ENCODE data around the gene SPTLC3. TPM values are rescaled to one million over a fixed set of nuclear protein-coding genes. Genes with fewer than 3 reads are reported as not detected.

SPTLC3 gene
- total RNA-seq, 1 donor from 2014 or later = 27.0 TPM

DNA sequence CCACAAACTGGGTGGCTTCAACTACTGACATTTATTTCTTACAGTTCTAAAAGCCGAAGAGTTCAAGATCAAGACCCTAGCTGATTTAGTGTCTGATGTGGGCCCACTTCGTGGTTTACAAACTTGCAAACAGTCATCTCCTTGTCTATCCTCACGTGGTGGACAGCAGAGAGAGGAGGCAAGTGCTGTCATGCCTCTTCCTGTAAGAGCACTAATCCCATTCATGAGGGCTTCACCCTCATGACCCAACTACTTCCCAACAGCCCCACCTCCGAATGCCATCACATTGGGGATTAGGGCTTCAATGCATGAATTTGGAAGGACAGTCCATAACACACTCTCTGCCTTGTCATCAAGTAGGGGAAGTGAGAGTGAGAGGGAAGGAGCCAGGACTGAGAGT is 196.7 kb downstream of the SPTLC3 start:
- Mint-ChIP-seq H3K27ac (no peak overlapping the region), H3K4me3 (no peak overlapping the region), H3K27me3 (ENCODE audit: low read depth) (peaks cover 3% of the 10 kb centered on the region), H3K4me1 (peaks cover 3% of the 10 kb centered on the region), H3K36me3 (no peaks in the 10 kb centered on the region), H3K9me3 (no peaks in the 10 kb centered on the region)
- TF ChIP-seq, protein P1, sequence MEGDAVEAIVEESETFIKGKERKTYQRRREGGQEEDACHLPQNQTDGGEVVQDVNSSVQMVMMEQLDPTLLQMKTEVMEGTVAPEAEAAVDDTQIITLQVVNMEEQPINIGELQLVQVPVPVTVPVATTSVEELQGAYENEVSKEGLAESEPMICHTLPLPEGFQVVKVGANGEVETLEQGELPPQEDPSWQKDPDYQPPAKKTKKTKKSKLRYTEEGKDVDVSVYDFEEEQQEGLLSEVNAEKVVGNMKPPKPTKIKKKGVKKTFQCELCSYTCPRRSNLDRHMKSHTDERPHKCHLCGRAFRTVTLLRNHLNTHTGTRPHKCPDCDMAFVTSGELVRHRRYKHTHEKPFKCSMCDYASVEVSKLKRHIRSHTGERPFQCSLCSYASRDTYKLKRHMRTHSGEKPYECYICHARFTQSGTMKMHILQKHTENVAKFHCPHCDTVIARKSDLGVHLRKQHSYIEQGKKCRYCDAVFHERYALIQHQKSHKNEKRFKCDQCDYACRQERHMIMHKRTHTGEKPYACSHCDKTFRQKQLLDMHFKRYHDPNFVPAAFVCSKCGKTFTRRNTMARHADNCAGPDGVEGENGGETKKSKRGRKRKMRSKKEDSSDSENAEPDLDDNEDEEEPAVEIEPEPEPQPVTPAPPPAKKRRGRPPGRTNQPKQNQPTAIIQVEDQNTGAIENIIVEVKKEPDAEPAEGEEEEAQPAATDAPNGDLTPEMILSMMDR (IDR thresholded peaks at IDR 0.05; ENCODE audit: unreplicated experiment) = no peak
- no peak for DNase-seq (ENCODE audit: low spot score in 2 of 2, unreplicated experiment in 2 of 2)

DNA sequence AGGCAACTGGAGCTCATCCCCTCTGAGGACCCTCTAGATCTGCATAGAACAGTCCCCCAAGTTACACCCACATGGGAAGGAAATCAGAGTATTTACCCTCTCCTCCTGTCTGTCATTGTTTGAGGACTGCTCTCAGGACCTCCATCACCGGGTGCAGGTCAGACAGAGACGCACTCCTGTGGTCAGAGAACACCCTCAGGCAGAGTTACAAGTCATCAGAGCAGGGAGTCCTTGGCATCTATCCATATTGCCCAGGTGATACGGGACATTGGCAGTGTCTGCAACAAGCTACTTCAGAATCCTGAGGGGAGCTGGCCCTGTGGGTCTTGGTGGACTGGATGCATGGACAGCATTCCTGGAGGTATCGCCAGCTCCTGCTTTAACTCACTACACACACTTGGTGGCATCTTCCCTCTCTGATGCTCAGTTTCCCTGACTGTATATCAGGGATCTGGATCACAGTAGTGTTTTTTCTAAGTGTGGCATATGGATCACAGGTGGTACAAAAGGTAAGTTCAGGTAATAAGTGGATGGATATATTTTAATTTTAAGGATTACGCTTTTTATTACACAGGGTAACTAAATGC is 197.2 kb downstream of the SPTLC3 start:
- DNase-seq (ENCODE audit: low spot score in 2 of 2, unreplicated experiment in 2 of 2) = no peak
- Mint-ChIP-seq H3K27ac (no peak overlapping the region), H3K4me1 (peaks cover 3% of the 10 kb centered on the region), H3K36me3 (no peaks in the 10 kb centered on the region), H3K4me3 (no peak overlapping the region), H3K9me3 (no peaks in the 10 kb centered on the region), H3K27me3 (ENCODE audit: low read depth) (peaks cover 3% of the 10 kb centered on the region)
- TF ChIP-seq, protein P1 (IDR thresholded peaks at IDR 0.05; ENCODE audit: unreplicated experiment) = no peak

DNA sequence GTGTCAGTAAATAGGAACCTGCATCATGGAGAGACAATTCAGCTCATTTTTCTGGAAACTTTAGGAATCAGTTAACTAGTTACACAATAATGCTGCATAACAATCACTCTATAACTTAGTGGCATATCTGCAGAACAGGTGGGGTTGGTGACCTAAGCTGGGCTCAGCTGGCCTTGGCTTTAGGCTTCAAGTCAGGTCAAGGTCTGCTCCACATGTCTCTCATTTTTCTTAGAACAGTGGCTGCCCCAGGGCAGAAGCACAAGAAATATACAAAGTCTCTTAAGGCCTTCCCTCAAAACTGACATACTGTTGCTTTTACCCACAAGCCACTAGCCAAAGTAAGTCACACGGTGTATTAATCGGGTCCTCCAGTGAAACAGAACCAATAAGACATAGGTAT is 198.2 kb downstream of the SPTLC3 start:
- Mint-ChIP-seq H3K36me3 (no peaks in the 10 kb centered on the region), H3K4me1 (peaks cover 3% of the 10 kb centered on the region), H3K27ac (no peak overlapping the region), H3K4me3 (no peak overlapping the region), H3K9me3 (peaks cover 2% of the 10 kb centered on the region), H3K27me3 (ENCODE audit: low read depth) (peaks cover 3% of the 10 kb centered on the region)
- TF ChIP-seq, protein P1 (IDR thresholded peaks at IDR 0.05; ENCODE audit: unreplicated experiment) = no peak
- no peak for DNase-seq (ENCODE audit: low spot score in 2 of 2, unreplicated experiment in 2 of 2)

DNA sequence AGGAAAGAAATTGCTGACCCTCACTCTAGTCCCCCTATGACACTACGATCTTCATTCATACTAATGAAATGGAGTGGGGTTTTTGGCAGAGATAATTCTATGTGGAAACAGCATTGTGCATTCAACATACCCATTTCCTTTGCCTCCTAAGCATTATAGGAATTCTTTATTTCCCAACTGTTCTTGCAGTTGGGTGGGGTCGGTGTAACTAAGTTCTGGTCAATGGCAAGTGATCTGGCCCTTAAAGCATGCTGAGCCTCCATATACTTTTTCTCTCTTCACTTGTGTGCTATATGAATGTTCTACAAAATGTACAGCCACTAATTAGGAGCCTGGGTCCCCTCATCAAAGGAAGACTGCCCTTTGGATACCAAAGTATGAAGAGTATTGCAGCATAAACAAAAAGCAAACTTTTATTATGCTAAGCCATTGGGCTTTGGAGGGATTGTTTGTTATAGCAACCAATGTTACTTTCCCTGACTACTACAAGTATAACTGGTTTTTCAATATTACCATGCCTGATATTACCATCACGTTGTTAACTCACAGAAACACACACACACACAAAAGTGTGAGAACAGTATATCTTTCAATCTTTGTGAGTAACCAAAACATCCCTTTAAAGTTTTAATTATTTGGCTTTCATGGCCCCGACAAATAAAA is 203.3 kb downstream of the SPTLC3 start:
- H3K4me3 Mint-ChIP-seq = no peak overlapping the region
- no peak overlapping the region for H3K27ac Mint-ChIP-seq
- H3K27me3 Mint-ChIP-seq (ENCODE audit: low read depth) = peaks cover 34% of the 10 kb centered on the region
- peaks cover 10% of the 10 kb centered on the region for H3K4me1 Mint-ChIP-seq
- H3K36me3 Mint-ChIP-seq = no peaks in the 10 kb centered on the region
- DNase-seq (ENCODE audit: low spot score in 2 of 2, unreplicated experiment in 2 of 2) = no peak
- TF ChIP-seq, protein P1 (IDR thresholded peaks at IDR 0.05; ENCODE audit: unreplicated experiment) = no peak
- H3K9me3 Mint-ChIP-seq = peaks cover 4% of the 10 kb centered on the region

DNA sequence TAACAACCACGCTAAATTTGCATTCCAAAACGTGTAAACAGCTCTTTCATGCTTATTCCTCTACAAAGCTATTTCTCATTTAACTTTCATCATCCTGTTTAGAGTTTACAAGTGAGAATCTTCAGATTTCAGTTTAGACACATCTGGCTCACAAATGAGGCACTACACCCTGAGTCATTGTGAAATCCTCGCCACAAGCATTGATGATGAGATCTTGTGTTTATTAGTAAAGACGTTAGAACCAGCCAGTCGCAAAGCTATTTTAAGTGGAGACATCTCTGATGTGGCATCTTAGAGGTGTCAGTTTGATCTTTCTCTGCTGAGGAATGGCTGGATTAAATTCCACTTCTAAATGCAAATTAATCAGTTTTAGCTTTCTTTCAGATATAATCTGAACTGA is 204.0 kb downstream of the SPTLC3 start:
- H3K27me3 Mint-ChIP-seq (ENCODE audit: low read depth) = peaks cover 40% of the 10 kb centered on the region
- no peaks in the 10 kb centered on the region for H3K36me3 Mint-ChIP-seq
- H3K9me3 Mint-ChIP-seq = peaks cover 4% of the 10 kb centered on the region
- TF ChIP-seq, protein P1 (IDR thresholded peaks at IDR 0.05; ENCODE audit: unreplicated experiment) = no peak
- H3K27ac Mint-ChIP-seq = no peak overlapping the region
- peaks cover 10% of the 10 kb centered on the region for H3K4me1 Mint-ChIP-seq
- no peak overlapping the region for H3K4me3 Mint-ChIP-seq
- no peak for DNase-seq (ENCODE audit: low spot score in 2 of 2, unreplicated experiment in 2 of 2)
